Activated CD4-positive, alpha-beta T cell treated with anti-CD3 and anti-CD28 coated beads for 48 hours (primary cell): ENCODE data around the gene NUDT16L1.
A peak's percentile ranks its signal among the peaks of the same experiment; 100 is the strongest.

Source experiments
- DNase-seq: peaks from one replicate; pipeline ENCODE4 v3.0.0-alpha.2; 2020

Gene NUDT16L1

GRCh38 chr16:4664538-4665418, 28.6 kb upstream of the NUDT16L1 start:
- DNase-seq: peak; percentile 67

GRCh38 chr16:4666537-4667202, 26.7 kb upstream of the NUDT16L1 start:
- no peak for DNase-seq

GRCh38 chr16:4667203-4667963, 26.0 kb upstream of the NUDT16L1 start:
- DNase-seq: no peak

GRCh38 chr16:4668313-4668960, 24.9 kb upstream of the NUDT16L1 start:
- no peak for DNase-seq

- DNase-seq: no peak
These were observed 19.8 kb upstream of the NUDT16L1 start for GRCh38 chr16:4673387-4674046.

GRCh38 chr16:4674926-4675530, 18.3 kb upstream of the NUDT16L1 start:
- DNase-seq: no peak

- DNase-seq: peak; percentile 81
These were observed 17.2 kb upstream of the NUDT16L1 start for GRCh38 chr16:4675864-4676786.

GRCh38 chr16:4676831-4677230, 16.5 kb upstream of the NUDT16L1 start:
- DNase-seq: no peak

- no peak for DNase-seq
These were observed 16.0 kb upstream of the NUDT16L1 start for GRCh38 chr16:4677390-4677789.

GRCh38 chr16:4677994-4678393, 15.4 kb upstream of the NUDT16L1 start:
- no peak for DNase-seq

GRCh38 chr16:4678596-4678995, 14.8 kb upstream of the NUDT16L1 start:
- no peak for DNase-seq

- DNase-seq: no peak
These were observed 14.1 kb upstream of the NUDT16L1 start for GRCh38 chr16:4679156-4679849.

GRCh38 chr16:4679850-4680636, 13.3 kb upstream of the NUDT16L1 start:
- no peak for DNase-seq

GRCh38 chr16:4680673-4681470, 12.5 kb upstream of the NUDT16L1 start:
- DNase-seq: no peak

- no peak for DNase-seq
These were observed 11.8 kb upstream of the NUDT16L1 start for GRCh38 chr16:4681471-4682083.

- no peak for DNase-seq
These were observed 11.2 kb upstream of the NUDT16L1 start for GRCh38 chr16:4682084-4682591.

- DNase-seq: peak; percentile 73
These were observed 10.6 kb upstream of the NUDT16L1 start for GRCh38 chr16:4682616-4683254.
